ENCODE data around the gene DGKA. TPM values are rescaled to one million over a fixed set of nuclear protein-coding genes. Genes with fewer than 3 reads are reported as not detected.

DGKA gene
- total RNA-seq, 2 experiments from 2014 or later = 236 TPM

GRCh38 chr12:55938826-55939501 is 8.0 kb downstream of the DGKA start:
- Mint-ChIP-seq H3K4me1 (peaks cover 83% of the 10 kb centered on the region), H3K4me3 (no peak overlapping the region), H3K36me3 (peaks cover 69% of the 10 kb centered on the region), H3K9me3 (no peaks in the 10 kb centered on the region), H3K27me3 (no peaks in the 10 kb centered on the region), H3K27ac (peak overlapping the region; percentile 84)
- no peak for DNase-seq

- Mint-ChIP-seq H3K27me3 (no peaks in the 10 kb centered on the region), H3K27ac (peak overlapping the region; percentile 45), H3K4me3 (no peak overlapping the region), H3K4me1 (peaks cover 73% of the 10 kb centered on the region), H3K36me3 (peaks cover 66% of the 10 kb centered on the region), H3K9me3 (no peaks in the 10 kb centered on the region)
- peak; percentile 82 for DNase-seq
Observed at GRCh38 chr12:55940065-55940732, 9.2 kb downstream of the DGKA start.

GRCh38 chr12:55942055-55942454 is 11.1 kb downstream of the DGKA start:
- Mint-ChIP-seq H3K9me3 (no peaks in the 10 kb centered on the region), H3K4me1 (peaks cover 63% of the 10 kb centered on the region), H3K27me3 (no peaks in the 10 kb centered on the region), H3K27ac (peak overlapping the region; percentile 43), H3K36me3 (peaks cover 67% of the 10 kb centered on the region), H3K4me3 (no peak overlapping the region)
- DNase-seq = no peak

GRCh38 chr12:55942577-55943136 is 11.7 kb downstream of the DGKA start:
- Mint-ChIP-seq H3K4me3 (no peak overlapping the region), H3K9me3 (no peaks in the 10 kb centered on the region), H3K4me1 (peaks cover 62% of the 10 kb centered on the region), H3K27ac (peak overlapping the region; percentile 43), H3K27me3 (no peaks in the 10 kb centered on the region), H3K36me3 (peaks cover 66% of the 10 kb centered on the region)
- DNase-seq = no peak

- H3K4me3 Mint-ChIP-seq = no peak overlapping the region
- no peaks in the 10 kb centered on the region for H3K9me3 Mint-ChIP-seq
- DNase-seq = no peak
- H3K4me1 Mint-ChIP-seq = peaks cover 35% of the 10 kb centered on the region
- H3K27ac Mint-ChIP-seq = peak overlapping the region; percentile 70
- H3K27me3 Mint-ChIP-seq = no peaks in the 10 kb centered on the region
- peaks cover 60% of the 10 kb centered on the region for H3K36me3 Mint-ChIP-seq
Observed at GRCh38 chr12:55946553-55946952, 15.6 kb downstream of the DGKA start.

GRCh38 chr12:55955344-55955743 is 24.4 kb downstream of the DGKA start:
- Mint-ChIP-seq H3K36me3 (peaks cover 15% of the 10 kb centered on the region), H3K9me3 (no peaks in the 10 kb centered on the region), H3K27me3 (no peaks in the 10 kb centered on the region), H3K4me1 (peaks cover 18% of the 10 kb centered on the region), H3K27ac (no peak overlapping the region), H3K4me3 (no peak overlapping the region)
- DNase-seq = no peak

- DNase-seq = peak; percentile 56
- H3K36me3 Mint-ChIP-seq = peaks cover 15% of the 10 kb centered on the region
- peak overlapping the region; percentile 21 for H3K27ac Mint-ChIP-seq
- H3K4me1 Mint-ChIP-seq = peaks cover 18% of the 10 kb centered on the region
- H3K9me3 Mint-ChIP-seq = no peaks in the 10 kb centered on the region
- H3K27me3 Mint-ChIP-seq = no peaks in the 10 kb centered on the region
- H3K4me3 Mint-ChIP-seq = no peak overlapping the region
Observed at GRCh38 chr12:55955800-55956508, 25.0 kb downstream of the DGKA start.

GRCh38 chr12:55957106-55957859 is 26.3 kb downstream of the DGKA start:
- peaks cover 6% of the 10 kb centered on the region for H3K36me3 Mint-ChIP-seq
- H3K4me1 Mint-ChIP-seq = peaks cover 13% of the 10 kb centered on the region
- no peak for DNase-seq
- no peaks in the 10 kb centered on the region for H3K27me3 Mint-ChIP-seq
- no peaks in the 10 kb centered on the region for H3K9me3 Mint-ChIP-seq
- H3K27ac Mint-ChIP-seq = no peak overlapping the region
- H3K4me3 Mint-ChIP-seq = no peak overlapping the region

- peaks cover 22% of the 10 kb centered on the region for H3K4me1 Mint-ChIP-seq
- no peak for DNase-seq
- no peaks in the 10 kb centered on the region for H3K9me3 Mint-ChIP-seq
- no peak overlapping the region for H3K4me3 Mint-ChIP-seq
- H3K27me3 Mint-ChIP-seq = no peaks in the 10 kb centered on the region
- peaks cover 16% of the 10 kb centered on the region for H3K36me3 Mint-ChIP-seq
- H3K27ac Mint-ChIP-seq = peak overlapping the region; percentile 8
Observed at GRCh38 chr12:55963760-55964159, 32.8 kb downstream of the DGKA start.

GRCh38 chr12:55965240-55965639 is 34.3 kb downstream of the DGKA start:
- Mint-ChIP-seq H3K27me3 (no peaks in the 10 kb centered on the region), H3K4me1 (peaks cover 22% of the 10 kb centered on the region), H3K36me3 (peaks cover 16% of the 10 kb centered on the region), H3K27ac (no peak overlapping the region), H3K9me3 (no peaks in the 10 kb centered on the region), H3K4me3 (no peak overlapping the region)
- no peak for DNase-seq

GRCh38 chr12:55965941-55966407 is 35.0 kb downstream of the DGKA start, which contains the start of gene PMEL:
TSS of gene PMEL (minus strand) at chr12:55966042. CDS start at chr12:55966011, 31 bp downstream.
- no peak for DNase-seq
- Mint-ChIP-seq H3K4me3 (peak within 1 kb of the TSS; percentile 99), H3K27me3 (no peaks in the 10 kb centered on the region), H3K27ac (peak within 1 kb of the TSS; percentile 92), H3K36me3 (peaks cover 19% of the 10 kb centered on the region), H3K9me3 (no peaks in the 10 kb centered on the region), H3K4me1 (peaks cover 22% of the 10 kb centered on the region)

GRCh38 chr12:55966408-55967281 is 35.7 kb downstream of the DGKA start, which contains the start of gene CDK2:
TSS of gene CDK2 (plus strand) at chr12:55966830. CDS start at chr12:55967009, 179 bp downstream.
- H3K9me3 Mint-ChIP-seq = no peaks in the 10 kb centered on the region
- no peaks in the 10 kb centered on the region for H3K27me3 Mint-ChIP-seq
- peaks cover 25% of the 10 kb centered on the region for H3K4me1 Mint-ChIP-seq
- peaks cover 22% of the 10 kb centered on the region for H3K36me3 Mint-ChIP-seq
- H3K27ac Mint-ChIP-seq = peak within 1 kb of the TSS; percentile 92
- DNase-seq = peak; percentile 92
- H3K4me3 Mint-ChIP-seq = peak within 1 kb of the TSS; percentile 99

- Mint-ChIP-seq H3K4me3 (no peak overlapping the region), H3K4me1 (peaks cover 32% of the 10 kb centered on the region), H3K27ac (no peak overlapping the region), H3K9me3 (no peaks in the 10 kb centered on the region), H3K27me3 (no peaks in the 10 kb centered on the region), H3K36me3 (peaks cover 22% of the 10 kb centered on the region)
- no peak for DNase-seq
Observed at GRCh38 chr12:55969356-55969755, 38.4 kb downstream of the DGKA start.

All from activated naive CD8-positive, alpha-beta T cell treated with anti-CD3 and anti-CD28 coated beads for 36 hours (primary cell).